Measurements from ENCODE around the gene HEATR9. TPM values are rescaled to one million over a fixed set of nuclear protein-coding genes. Genes with fewer than 3 reads are reported as not detected.

HEATR9 gene
- total RNA-seq, 4 donors from 2014 or later: not detected

DNA sequence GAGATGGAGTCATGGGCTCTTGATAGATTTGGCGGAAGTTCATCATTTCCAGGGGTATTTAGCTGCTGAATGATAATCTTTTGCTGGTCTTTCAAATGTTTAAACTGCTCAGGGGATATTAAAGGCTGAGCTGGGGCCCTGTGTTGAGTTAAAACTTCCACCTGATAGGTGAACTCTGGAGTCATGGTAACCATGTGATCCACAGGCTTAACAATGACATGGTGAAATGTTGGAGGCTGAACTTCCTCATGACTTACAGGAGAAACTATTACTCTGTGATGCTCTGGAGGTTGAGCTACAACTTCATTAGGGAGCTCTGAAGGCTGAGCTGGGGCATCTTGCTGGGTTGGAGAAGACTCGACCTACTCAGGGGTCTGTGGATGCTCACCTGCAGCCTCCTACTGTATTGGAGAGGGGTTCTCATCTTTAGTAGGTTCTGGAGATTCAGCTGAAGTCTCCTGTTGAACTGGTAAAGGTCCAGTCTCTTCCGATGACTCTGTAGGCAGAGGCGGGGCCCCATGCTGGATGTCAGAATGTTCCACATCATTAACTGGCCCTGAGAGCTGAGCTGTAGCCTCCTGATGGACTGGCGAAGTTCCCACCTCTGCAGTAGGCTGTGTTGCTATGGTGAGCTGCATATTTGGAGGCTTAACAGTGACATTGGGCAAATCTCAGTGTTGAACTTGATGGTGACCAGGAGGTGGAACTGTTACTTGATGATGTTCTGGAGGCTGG, 37.7 kb upstream of the HEATR9 start:
- Histone ChIP-seq H3K4me3 (no peak overlapping the region), H3K4me1 (no peaks in the 10 kb centered on the region), H3K36me3 (no peaks in the 10 kb centered on the region), H3K9me3 (no peaks in the 10 kb centered on the region), H3K27me3 (no peaks in the 10 kb centered on the region), H3K27ac (no peak overlapping the region)
- intact Hi-C loops (cut with DNase I; ENCODE audit: low total_unique reads): no loop called here
- TF ChIP-seq, protein P1, sequence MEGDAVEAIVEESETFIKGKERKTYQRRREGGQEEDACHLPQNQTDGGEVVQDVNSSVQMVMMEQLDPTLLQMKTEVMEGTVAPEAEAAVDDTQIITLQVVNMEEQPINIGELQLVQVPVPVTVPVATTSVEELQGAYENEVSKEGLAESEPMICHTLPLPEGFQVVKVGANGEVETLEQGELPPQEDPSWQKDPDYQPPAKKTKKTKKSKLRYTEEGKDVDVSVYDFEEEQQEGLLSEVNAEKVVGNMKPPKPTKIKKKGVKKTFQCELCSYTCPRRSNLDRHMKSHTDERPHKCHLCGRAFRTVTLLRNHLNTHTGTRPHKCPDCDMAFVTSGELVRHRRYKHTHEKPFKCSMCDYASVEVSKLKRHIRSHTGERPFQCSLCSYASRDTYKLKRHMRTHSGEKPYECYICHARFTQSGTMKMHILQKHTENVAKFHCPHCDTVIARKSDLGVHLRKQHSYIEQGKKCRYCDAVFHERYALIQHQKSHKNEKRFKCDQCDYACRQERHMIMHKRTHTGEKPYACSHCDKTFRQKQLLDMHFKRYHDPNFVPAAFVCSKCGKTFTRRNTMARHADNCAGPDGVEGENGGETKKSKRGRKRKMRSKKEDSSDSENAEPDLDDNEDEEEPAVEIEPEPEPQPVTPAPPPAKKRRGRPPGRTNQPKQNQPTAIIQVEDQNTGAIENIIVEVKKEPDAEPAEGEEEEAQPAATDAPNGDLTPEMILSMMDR (IDR thresholded peaks at IDR 0.05): no peak
- no peak for TF ChIP-seq POLR2A (IDR thresholded peaks at IDR 0.05)
- no peak for DNase-seq

DNA sequence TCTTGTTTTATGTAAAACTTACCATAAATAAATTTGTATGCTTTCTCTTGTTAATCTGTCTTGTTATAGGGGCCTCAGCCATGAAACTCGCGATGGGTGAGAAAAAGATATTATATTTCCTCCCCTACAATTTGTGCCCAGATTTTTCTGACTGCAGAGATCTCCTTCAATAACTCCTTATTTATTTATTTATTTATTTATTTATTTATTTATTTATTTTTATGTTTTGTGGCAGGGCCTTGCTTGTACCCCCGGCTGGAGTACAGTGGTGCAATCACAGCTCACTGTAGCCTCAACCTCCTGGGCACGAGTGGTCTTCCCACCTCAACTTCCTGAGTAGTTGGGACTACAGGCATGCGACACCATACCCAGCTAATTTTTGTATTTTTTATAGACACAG, 34.8 kb upstream of the HEATR9 start:
- H3K27ac ChIP-seq: no peak overlapping the region
- DNase-seq: no peak
- no peaks in the 10 kb centered on the region for H3K9me3 ChIP-seq
- intact Hi-C loops (cut with DNase I; ENCODE audit: low total_unique reads): no loop called here
- H3K27me3 ChIP-seq: no peaks in the 10 kb centered on the region
- no peaks in the 10 kb centered on the region for H3K4me1 ChIP-seq
- H3K4me3 ChIP-seq: no peak overlapping the region
- no peaks in the 10 kb centered on the region for H3K36me3 ChIP-seq
- no peak for TF ChIP-seq POLR2A (IDR thresholded peaks at IDR 0.05)
- TF ChIP-seq, protein P1 (IDR thresholded peaks at IDR 0.05): no peak

DNA sequence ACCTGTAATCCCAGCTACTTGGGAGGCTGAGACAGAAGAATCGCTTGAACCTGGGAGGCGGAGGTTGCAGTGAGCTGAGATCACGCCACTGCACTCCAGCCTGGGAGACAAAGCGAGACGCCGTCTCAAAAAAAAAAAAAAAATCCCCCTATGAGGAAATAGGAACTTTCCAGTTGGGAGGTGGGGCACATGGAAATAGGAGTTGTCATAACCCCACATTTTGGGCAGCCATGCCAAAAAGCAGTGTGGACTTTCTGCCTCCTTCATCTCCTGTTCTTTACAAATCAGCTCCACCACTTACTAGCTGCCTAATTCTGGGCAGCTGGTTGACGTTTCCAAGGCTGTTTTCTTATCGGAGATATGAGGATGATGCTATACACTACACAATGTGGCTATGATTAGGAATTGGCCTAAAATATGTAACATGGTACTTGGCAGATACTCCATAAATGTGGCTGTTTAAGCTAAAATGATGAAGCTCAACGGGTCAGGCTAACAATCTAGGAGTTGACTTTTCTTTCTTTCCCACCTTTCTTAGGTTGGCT, 33.0 kb upstream of the HEATR9 start:
- Histone ChIP-seq H3K27me3 (no peaks in the 10 kb centered on the region), H3K4me3 (no peak overlapping the region), H3K4me1 (no peaks in the 10 kb centered on the region), H3K27ac (no peak overlapping the region), H3K9me3 (no peaks in the 10 kb centered on the region), H3K36me3 (no peaks in the 10 kb centered on the region)
- TF ChIP-seq, protein P1 (IDR thresholded peaks at IDR 0.05): no peak
- TF ChIP-seq POLR2A (IDR thresholded peaks at IDR 0.05): no peak
- no peak for DNase-seq
- intact Hi-C loops (cut with DNase I; ENCODE audit: low total_unique reads): no loop called here

DNA sequence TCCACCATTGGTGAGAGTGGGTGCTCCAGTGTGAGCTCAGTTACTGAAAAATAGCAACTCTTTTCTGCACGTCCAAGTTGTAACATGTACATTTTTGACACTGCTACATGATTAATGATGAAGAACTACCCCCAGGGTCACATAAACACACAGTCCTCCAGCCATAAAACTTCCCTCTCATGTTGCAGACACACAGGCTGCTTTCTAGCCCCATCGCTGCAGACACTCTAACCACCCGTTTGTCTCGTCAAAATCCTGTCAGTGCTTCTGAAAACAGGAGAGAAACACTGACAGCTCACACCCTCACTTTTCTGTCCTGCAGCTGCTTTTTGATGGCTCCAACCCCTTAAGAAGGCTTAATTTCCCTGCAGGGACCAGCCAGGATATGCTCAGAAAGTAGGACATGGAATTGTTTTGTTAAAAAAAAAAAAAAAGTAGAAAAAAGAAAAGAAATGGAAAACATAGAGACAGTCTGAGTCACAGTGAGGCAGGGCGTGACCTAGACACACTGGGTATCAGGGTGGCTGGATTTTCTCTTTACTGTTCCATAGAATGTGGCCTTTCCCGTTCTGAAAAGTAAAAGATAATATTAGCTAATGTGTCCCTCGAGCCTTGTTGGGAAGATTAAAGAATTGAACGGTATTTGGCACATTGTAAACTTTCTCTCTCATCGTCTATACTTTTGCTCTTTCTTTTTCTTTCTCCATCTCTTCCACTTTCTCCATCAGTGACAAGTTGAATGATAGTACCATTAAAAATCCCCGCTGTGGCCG, 32.2 kb upstream of the HEATR9 start:
- Histone ChIP-seq H3K27ac (no peak overlapping the region), H3K36me3 (no peaks in the 10 kb centered on the region), H3K27me3 (no peaks in the 10 kb centered on the region), H3K4me1 (no peaks in the 10 kb centered on the region), H3K4me3 (no peak overlapping the region), H3K9me3 (no peaks in the 10 kb centered on the region)
- intact Hi-C loops (cut with DNase I; ENCODE audit: low total_unique reads): no loop called here
- no peak for TF ChIP-seq POLR2A (IDR thresholded peaks at IDR 0.05)
- TF ChIP-seq, protein P1 (IDR thresholded peaks at IDR 0.05): no peak
- DNase-seq: no peak

DNA sequence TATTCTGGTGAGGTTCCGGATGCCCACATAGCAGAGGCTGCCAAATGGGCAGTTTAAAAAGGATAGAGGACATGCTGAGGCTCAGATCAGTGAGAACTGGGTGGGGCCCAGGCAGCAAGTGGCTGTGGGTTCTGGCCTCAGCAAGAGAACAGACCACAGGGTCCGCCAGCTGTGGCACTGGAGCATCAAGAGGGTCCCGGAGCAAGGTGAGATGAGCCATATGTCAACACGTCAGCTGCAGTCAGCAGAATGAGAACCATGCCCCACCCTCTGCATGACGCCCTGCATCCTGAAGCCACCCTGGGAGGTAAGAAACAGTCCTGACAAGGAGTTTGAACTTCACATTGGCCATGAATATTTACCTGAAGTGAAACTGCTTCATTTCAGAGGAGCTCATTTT, 31.6 kb upstream of the HEATR9 start:
- intact Hi-C loops (cut with DNase I; ENCODE audit: low total_unique reads): no loop called here
- Histone ChIP-seq H3K4me3 (no peak overlapping the region), H3K9me3 (no peaks in the 10 kb centered on the region), H3K27me3 (no peaks in the 10 kb centered on the region), H3K4me1 (no peaks in the 10 kb centered on the region), H3K27ac (no peak overlapping the region), H3K36me3 (no peaks in the 10 kb centered on the region)
- TF ChIP-seq POLR2A (IDR thresholded peaks at IDR 0.05): no peak
- TF ChIP-seq, protein P1 (IDR thresholded peaks at IDR 0.05): no peak
- DNase-seq: no peak

Data from uterus (tissue), 4 donors.